Measurements from ENCODE around the gene UMODL1.

UMODL1 gene

DNA sequence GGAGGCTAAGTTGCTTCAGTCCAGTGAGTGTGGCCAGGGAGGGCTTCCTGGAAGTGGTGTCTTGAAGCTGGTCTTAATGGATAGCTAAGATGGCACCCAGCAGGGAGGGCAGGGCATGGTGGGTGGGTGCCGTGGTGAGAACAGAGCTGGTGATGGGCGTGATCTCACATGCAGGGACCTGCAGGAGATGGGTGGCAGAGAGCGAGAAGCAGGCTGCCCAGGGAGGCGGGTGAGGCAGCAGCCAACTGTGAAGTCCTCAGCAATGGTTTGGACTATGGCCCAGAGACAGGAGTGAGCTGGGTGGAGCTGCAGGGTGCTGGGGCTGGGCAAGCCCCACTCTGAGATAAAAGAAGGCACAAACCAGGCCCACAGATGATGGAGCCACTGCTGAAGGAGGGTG lies 50.7 kb downstream of the UMODL1 start:
- Histone ChIP-seq H3K27me3 (peaks cover 24% of the 10 kb centered on the region), H3K4me3 (ENCODE audit: low read depth, low read length) (no peak overlapping the region), H3K4me1 (no peaks in the 10 kb centered on the region), H3K36me3 (no peaks in the 10 kb centered on the region), H3K9me3 (no peaks in the 10 kb centered on the region; the same call in 1 of the 2 replicates)
- TF ChIP-seq, protein P1, sequence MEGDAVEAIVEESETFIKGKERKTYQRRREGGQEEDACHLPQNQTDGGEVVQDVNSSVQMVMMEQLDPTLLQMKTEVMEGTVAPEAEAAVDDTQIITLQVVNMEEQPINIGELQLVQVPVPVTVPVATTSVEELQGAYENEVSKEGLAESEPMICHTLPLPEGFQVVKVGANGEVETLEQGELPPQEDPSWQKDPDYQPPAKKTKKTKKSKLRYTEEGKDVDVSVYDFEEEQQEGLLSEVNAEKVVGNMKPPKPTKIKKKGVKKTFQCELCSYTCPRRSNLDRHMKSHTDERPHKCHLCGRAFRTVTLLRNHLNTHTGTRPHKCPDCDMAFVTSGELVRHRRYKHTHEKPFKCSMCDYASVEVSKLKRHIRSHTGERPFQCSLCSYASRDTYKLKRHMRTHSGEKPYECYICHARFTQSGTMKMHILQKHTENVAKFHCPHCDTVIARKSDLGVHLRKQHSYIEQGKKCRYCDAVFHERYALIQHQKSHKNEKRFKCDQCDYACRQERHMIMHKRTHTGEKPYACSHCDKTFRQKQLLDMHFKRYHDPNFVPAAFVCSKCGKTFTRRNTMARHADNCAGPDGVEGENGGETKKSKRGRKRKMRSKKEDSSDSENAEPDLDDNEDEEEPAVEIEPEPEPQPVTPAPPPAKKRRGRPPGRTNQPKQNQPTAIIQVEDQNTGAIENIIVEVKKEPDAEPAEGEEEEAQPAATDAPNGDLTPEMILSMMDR (IDR thresholded peaks at IDR 0.05; ENCODE audit: low read depth, low read length): no peak
- DNase-seq: no peak

GRCh38 chr21:42122398-42122797 lies 51.3 kb downstream of the UMODL1 start:
- Histone ChIP-seq H3K4me3 (ENCODE audit: low read depth, low read length) (no peak overlapping the region), H3K36me3 (no peaks in the 10 kb centered on the region), H3K4me1 (no peaks in the 10 kb centered on the region), H3K9me3 (no peaks in the 10 kb centered on the region; the same call in 1 of the 2 replicates), H3K27me3 (peaks cover 22% of the 10 kb centered on the region)
- no peak for DNase-seq
- TF ChIP-seq, protein P1 (IDR thresholded peaks at IDR 0.05; ENCODE audit: low read depth, low read length): no peak

GRCh38 chr21:42122808-42123207 lies 51.7 kb downstream of the UMODL1 start:
- H3K9me3 ChIP-seq: no peaks in the 10 kb centered on the region; the same call in 1 of the 2 replicates
- peaks cover 18% of the 10 kb centered on the region for H3K27me3 ChIP-seq
- no peaks in the 10 kb centered on the region for H3K4me1 ChIP-seq
- no peak overlapping the region for H3K4me3 ChIP-seq (ENCODE audit: low read depth, low read length)
- H3K36me3 ChIP-seq: no peaks in the 10 kb centered on the region
- TF ChIP-seq, protein P1 (IDR thresholded peaks at IDR 0.05; ENCODE audit: low read depth, low read length): no peak
- no peak for DNase-seq

- no peak for DNase-seq
- peaks cover 16% of the 10 kb centered on the region for H3K27me3 ChIP-seq
- TF ChIP-seq, protein P1 (IDR thresholded peaks at IDR 0.05; ENCODE audit: low read depth, low read length): no peak
Observed at GRCh38 chr21:42123219-42123908, 52.2 kb downstream of the UMODL1 start.

GRCh38 chr21:42124081-42124480 lies 53.0 kb downstream of the UMODL1 start:
- no peak overlapping the region for H3K4me3 ChIP-seq (ENCODE audit: low read depth, low read length)
- no peaks in the 10 kb centered on the region; the same call in 1 of the 2 replicates for H3K9me3 ChIP-seq
- H3K4me1 ChIP-seq: no peaks in the 10 kb centered on the region
- H3K36me3 ChIP-seq: no peaks in the 10 kb centered on the region
- TF ChIP-seq, protein P1 (IDR thresholded peaks at IDR 0.05; ENCODE audit: low read depth, low read length): no peak
- H3K27me3 ChIP-seq: peaks cover 12% of the 10 kb centered on the region
- no peak for DNase-seq

More at GRCh38 chr21:42123219-42123908, 52.2 kb downstream of the UMODL1 start:
- Histone ChIP-seq H3K4me1 (no peaks in the 10 kb centered on the region), H3K4me3 (ENCODE audit: low read depth, low read length) (no peak overlapping the region), H3K9me3 (no peaks in the 10 kb centered on the region; the same call in 1 of the 2 replicates), H3K36me3 (no peaks in the 10 kb centered on the region)

All from BE2C (cell line).